ENCODE measurements around the gene VHLL. TPM values are rescaled to one million over a fixed set of nuclear protein-coding genes. Genes with fewer than 3 reads are reported as not detected.
A peak's percentile ranks its signal among the peaks of the same experiment; 100 is the strongest.
"Not testable (repeated sequence)": the region's sequence is repeated elsewhere in the genome, so short reads cannot be mapped to it uniquely, and the experiment has no call there.

The VHLL gene
- not detected for total RNA-seq

- DNase-seq (ENCODE audit: low spot score), result no peak
These were observed at the start of gene VHLL for GRCh38 chr1:156298852-156299357. Gene VHLL, minus strand, starts transcription at chr1:156299307. Its CDS starts 118 bp downstream, at chr1:156299189.

DNA sequence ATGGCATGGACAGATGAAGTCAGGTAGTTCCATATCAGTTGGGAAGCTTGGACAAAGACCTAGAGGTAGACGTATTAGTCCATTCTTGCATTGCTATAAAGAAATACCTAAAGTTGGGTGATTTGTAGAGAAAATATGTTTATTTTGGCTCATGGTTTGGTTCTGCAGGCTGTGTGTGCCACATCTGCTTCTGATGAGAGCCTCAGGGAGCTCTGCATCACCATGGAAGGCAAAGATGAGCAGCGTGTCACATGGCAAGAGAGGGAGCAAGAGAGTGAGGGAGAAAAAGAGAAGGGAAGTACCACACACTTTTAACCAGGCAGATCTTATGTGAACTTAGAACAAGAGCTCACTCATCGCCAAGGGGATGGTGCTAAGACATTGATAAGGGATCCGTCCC lies 48.2 kb upstream of the VHLL start:
- DNase-seq (ENCODE audit: low spot score), result no peak

GRCh38 chr1:156346636-156347035 lies 47.5 kb upstream of the VHLL start:
- DNase-seq (ENCODE audit: low spot score), result no peak

GRCh38 chr1:156346035-156346434 lies 46.9 kb upstream of the VHLL start:
- not testable (repeated sequence) for DNase-seq (ENCODE audit: low spot score)

- no peak for DNase-seq (ENCODE audit: low spot score)
These were observed 45.3 kb upstream of the VHLL start for GRCh38 chr1:156344409-156344808.

DNA sequence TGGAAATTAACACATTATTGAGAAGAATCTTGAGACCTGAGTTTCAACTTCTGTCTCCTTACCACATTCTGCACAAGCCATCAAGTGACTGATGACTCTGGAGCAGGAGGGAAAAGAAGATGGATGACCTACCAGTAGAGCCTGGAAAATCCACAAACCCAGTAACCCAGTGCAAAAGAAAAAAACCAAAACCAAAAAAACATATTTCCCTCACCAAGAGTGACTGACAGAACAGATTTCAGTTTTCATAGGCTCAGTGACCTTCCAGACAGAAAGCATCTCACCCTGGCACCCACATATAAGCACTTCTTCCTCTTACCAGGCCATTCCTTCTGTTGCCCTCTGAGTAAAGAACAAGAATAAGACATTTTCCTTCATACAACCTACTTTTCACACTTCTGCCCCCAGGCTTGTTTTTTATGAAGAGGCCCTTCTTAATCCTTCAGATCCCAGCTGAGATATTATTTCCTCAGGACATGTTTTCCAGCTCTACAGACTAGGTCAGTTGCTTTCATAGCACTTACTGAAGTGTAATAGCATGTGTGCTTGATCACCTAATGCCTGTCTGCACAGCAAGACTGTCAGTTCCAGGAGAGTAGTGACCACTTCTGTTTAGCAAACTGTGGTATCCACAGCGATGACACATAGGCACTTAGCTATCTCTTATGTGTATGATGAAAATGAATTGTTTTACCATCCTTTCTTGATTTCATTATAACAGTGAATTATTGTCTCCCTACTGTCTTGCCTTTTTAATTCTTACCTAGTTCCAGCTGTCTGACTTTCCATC lies 43.3 kb upstream of the VHLL start:
- DNase-seq (ENCODE audit: low spot score), result no peak

DNA sequence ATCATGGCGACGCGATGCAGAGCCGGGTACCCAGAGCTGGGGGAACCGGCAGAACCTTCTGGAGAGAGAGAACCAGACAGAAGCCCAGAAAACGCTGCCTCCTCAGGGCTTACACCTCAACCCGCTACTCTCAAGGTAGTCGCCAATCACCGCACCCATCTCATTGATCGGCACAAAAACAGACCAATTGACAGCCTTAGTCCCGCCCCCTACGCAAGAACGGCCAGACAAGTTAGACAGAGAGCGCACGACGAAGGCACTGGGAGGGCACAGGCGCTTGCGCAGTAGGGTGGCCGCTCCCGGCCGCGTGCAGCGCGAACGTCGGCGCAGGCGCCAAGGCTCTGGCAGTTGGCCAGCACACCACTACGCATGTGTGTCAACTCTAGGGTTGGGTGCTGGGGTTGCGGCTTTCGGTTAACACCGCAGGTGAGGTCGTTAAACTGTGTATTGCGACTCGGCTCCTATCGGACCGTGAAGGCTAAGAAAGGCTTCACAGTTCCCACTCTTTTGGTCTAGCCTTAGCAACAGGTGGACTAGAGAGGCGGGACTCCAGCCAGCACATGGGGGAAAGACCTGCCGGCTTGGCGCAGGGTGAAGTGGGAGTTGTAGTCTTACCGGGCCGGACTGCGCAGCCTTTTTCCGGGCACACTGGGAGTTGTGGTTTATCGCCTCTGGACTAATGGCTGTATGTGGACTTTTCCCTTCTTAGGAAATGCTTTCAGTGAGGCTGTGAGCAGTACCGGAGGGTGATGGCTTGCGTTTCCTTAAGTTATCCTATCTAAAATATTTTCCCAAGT lies 39.3 kb upstream of the VHLL start, which contains the start of the genes CCT3 and TSACC:
Gene CCT3 (minus strand): TSS at position 113 of the 797 bp plus-strand sequence. CDS start 108 bp downstream, at position 5.
Gene TSACC (plus strand): TSS at position 347 of the 797 bp plus-strand sequence. CDS start 1,232 bp downstream, outside the sequence.
- peak; percentile 100 for DNase-seq (ENCODE audit: low spot score)

- DNase-seq (ENCODE audit: low spot score), result no peak
These were observed 38.7 kb upstream of the VHLL start for GRCh38 chr1:156337888-156338179.

DNA sequence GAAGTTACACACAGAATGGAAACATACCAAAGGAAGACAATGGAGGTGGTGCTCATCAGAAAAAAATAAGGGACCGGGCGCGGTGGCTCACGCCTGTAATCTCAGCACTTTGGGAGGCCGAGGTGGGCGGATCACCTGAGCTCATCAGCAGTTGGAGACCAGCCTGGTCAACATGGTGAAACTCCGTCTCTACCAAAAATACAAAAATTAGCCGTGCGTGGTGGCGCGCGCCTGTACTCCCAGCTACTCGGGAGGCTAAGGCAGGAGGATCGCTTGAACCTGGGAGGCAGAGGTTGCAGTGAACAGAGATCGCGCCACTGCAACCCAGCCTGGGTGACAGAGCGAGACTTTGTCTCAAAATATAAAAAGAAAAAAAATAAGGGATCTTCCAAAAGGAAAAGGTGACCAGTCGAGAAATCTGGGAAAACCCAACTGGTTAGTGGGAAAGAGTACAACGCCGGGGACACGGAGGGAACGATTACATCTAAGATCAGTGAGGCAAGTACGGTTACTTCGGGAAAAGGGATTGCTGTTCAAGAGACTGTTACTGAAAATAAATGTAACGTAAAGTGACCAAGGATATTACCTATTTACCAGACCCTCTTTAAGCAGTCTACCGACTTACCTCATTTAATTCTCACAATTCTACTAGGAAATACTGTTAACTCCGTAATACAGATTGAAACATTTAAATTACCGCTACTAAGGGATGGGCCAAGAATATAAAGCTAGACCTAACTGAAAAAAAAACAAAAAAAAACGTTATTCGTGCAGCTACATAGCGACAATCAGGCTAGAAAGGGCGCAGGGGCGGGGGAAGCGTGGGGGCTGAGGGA lies 38.2 kb upstream of the VHLL start:
- no peak for DNase-seq (ENCODE audit: low spot score)

- DNase-seq (ENCODE audit: low spot score), result no peak
These were observed 37.1 kb upstream of the VHLL start for GRCh38 chr1:156336242-156336641.

- DNase-seq (ENCODE audit: low spot score), result not testable (repeated sequence)
These were observed 24.1 kb upstream of the VHLL start for GRCh38 chr1:156323179-156323578.

GRCh38 chr1:156320560-156320959 lies 21.5 kb upstream of the VHLL start:
- DNase-seq (ENCODE audit: low spot score), result no peak

DNA sequence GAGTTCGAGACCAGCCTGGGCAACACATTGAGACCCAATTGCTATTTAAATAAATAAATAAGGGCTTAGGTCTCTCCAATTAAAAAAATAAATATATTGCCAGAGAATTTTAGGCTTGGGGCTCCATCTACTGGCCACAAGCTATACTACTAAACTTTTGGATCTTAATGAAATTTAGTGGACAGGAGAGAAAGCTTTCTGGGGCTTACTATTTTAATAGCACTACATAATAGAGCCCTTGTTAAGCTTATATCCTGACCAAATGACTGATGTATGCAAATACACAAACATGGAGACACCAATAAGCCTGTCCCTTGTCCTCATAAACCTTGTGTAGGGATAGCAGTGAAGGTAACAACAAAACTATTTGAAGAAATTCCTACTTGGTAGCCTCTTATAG lies 20.6 kb upstream of the VHLL start:
- no peak for DNase-seq (ENCODE audit: low spot score)

- DNase-seq (ENCODE audit: low spot score), result no peak
These were observed 17.8 kb upstream of the VHLL start for GRCh38 chr1:156316909-156317308.

GRCh38 chr1:156310962-156311361 lies 11.9 kb upstream of the VHLL start:
- no peak for DNase-seq (ENCODE audit: low spot score)

DNA sequence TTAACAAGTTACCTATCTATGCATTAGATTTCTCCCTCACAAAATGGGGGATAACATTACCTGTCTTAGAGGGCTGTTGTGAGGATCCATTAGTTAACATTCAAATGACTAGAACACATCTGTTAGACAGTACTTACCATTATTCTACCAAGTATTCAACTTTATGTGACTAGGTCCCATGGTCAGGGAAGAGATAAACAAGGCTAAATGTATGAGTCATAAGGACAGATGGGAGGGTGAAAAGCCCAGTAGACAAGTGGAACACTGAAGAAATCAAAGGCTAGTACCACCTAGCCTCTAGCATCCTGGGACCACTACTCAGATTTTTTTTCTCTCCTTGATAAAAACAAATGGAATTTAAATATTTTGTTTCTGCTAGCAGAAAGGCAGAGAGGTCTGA lies 9.0 kb upstream of the VHLL start:
- no peak for DNase-seq (ENCODE audit: low spot score)

DNA sequence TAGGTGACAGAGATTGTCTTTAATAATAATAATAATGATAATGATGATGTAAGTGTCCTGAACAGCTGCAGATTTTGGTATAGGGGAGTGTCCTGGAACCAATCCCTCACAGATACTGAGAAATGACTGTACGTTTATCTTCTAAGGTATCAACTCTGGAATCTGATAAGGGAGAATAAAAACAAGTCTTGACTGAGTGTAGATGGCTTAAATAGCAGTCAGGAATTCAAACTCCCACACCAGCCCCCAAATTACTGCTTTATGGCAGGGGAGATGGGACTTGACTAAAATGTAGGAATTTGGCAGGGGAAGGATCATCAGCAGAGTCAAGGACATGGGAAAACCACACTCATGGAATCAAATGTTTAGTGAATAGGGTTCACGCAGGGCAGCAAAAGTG lies 6.1 kb upstream of the VHLL start:
- no peak for DNase-seq (ENCODE audit: low spot score)

- DNase-seq (ENCODE audit: low spot score), result no peak
These were observed 4.1 kb upstream of the VHLL start for GRCh38 chr1:156303241-156303640.

- peak; percentile 75 for DNase-seq (ENCODE audit: low spot score)
These were observed 3.6 kb downstream of the VHLL start, which contains the start of gene GLMP for GRCh38 chr1:156295391-156295947. Gene GLMP, minus strand, starts transcription at chr1:156295679. Its CDS starts 34 bp downstream, at chr1:156295645.

- DNase-seq (ENCODE audit: low spot score), result no peak
These were observed 5.2 kb downstream of the VHLL start for GRCh38 chr1:156293895-156294294.

GRCh38 chr1:156293098-156293434 lies 6.0 kb downstream of the VHLL start:
- DNase-seq (ENCODE audit: low spot score), result no peak
